Measurements from ENCODE around the gene LMOD1.

GRCh38 chr1:201861448-201861847, 84.9 kb downstream of the LMOD1 start:
- TF ChIP-seq POLR2AphosphoS5 (IDR thresholded peaks at IDR 0.05; ENCODE audit: insufficient read depth, low read depth, low read length) (no peak), CTCF (IDR thresholded peaks at IDR 0.05; ENCODE audit: extremely low read depth in 1 of 2, insufficient read depth in 1 of 2, low read depth in 1 of 2, low read length in 2 of 2) (no peak), EZH2 (IDR thresholded peaks at IDR 0.05; ENCODE audit: borderline replicate concordance, low read depth, low read length, severe bottlenecking) (no peak), POLR2A (IDR thresholded peaks at IDR 0.05; ENCODE audit: low read depth, low read length) (no peak), MAX (IDR thresholded peaks at IDR 0.05; ENCODE audit: insufficient read depth, insufficient read length) (no peak)

All from endothelial cell of umbilical vein (primary cell).